ENCODE measurements around the gene YBEY.

The YBEY gene

GRCh38 chr21:46284733-46285132 is 1.4 kb upstream of the YBEY start:
- Histone ChIP-seq H3K4me3 (ENCODE audit: low read depth, low read length) (peak overlapping the region; percentile 61), H3K27ac (ENCODE audit: extremely low read depth, low read depth, low read length) (no peak overlapping the region), H3K36me3 (ENCODE audit: control insufficient read depth in 2 of 2, insufficient read depth in 1 of 2, low read length in 2 of 2) (peaks cover 32 to 54% of the 10 kb centered on the region in 2 experiments), H3K9me3 (ENCODE audit: control insufficient read depth, insufficient read depth, low read depth, low read length) (no peaks in the 10 kb centered on the region), H3K4me1 (ENCODE audit: control insufficient read depth, insufficient read depth, low read length) (peaks cover 4% of the 10 kb centered on the region; the same call in 1 of the 2 replicates)
- ChIA-PET CTCF (interaction anchor here (0.6 to 1.7 kb wide), 3 partner anchors 29 to 314 kb away, joined by 3 to 7 read pairs (median 4); no protein-coding TSS in a partner anchor), POLR2A (interaction anchor here (2.0 kb wide), 2 partner anchors 12 to 41 kb away, joined by 8 to 9 read pairs; no protein-coding TSS in a partner anchor)
- TF ChIP-seq ZNF350 (tag by site-specific recombination; IDR thresholded peaks at IDR 0.05): no peak
- no peak for TF ChIP-seq ZNF837 (tag by site-specific recombination; IDR thresholded peaks at IDR 0.05)
- TF ChIP-seq ZNF398 (tag by site-specific recombination; IDR thresholded peaks at IDR 0.05): no peak
- no peak for TF ChIP-seq ZNF423 (tag by site-specific recombination; IDR thresholded peaks at IDR 0.05)
- no peak for TF ChIP-seq HOXC10 (CRISPR knock-in tag; IDR thresholded peaks at IDR 0.05)
- TF ChIP-seq ZNF571 (tag by site-specific recombination; IDR thresholded peaks at IDR 0.05): no peak
- no peak for TF ChIP-seq ZNF580 (tag by site-specific recombination; IDR thresholded peaks at IDR 0.05)
- TF ChIP-seq ZNF654 (tag by site-specific recombination; IDR thresholded peaks at IDR 0.05; ENCODE audit: low read depth): no peak
- TF ChIP-seq ZNF677 (tag by site-specific recombination; IDR thresholded peaks at IDR 0.05): no peak

GRCh38 chr21:46285206-46285661 is 908 bp upstream of the YBEY start, which contains the start of gene MCM3AP:
TSS of gene MCM3AP (minus strand) at chr21:46285611. CDS start at chr21:46285286, 325 bp downstream.
- Histone ChIP-seq H3K9me3 (ENCODE audit: control insufficient read depth, insufficient read depth, low read depth, low read length) (no peaks in the 10 kb centered on the region), H3K4me3 (ENCODE audit: low read depth, low read length) (peak within 1 kb of the TSS; percentile 61), H3K27ac (ENCODE audit: extremely low read depth, low read depth, low read length) (peak within 1 kb of the TSS; percentile 81), H3K4me1 (ENCODE audit: control insufficient read depth, insufficient read depth, low read length) (peaks cover 4% of the 10 kb centered on the region; the same call in 1 of the 2 replicates), H3K36me3 (ENCODE audit: control insufficient read depth in 2 of 2, insufficient read depth in 1 of 2, low read length in 2 of 2) (peaks cover 27 to 51% of the 10 kb centered on the region in 2 experiments)
- CTCF ChIA-PET: interaction anchor here (0.6 to 1.7 kb wide), 7 partner anchors 28 to 315 kb away, joined by 3 to 7 read pairs (median 3); no protein-coding TSS in a partner anchor
- no peak for TF ChIP-seq ZBTB21 (tag by site-specific recombination; IDR thresholded peaks at IDR 0.05)
- TF ChIP-seq OVOL3 (tag by site-specific recombination; IDR thresholded peaks at IDR 0.05): no peak
- TF ChIP-seq ZNF623 (tag by site-specific recombination; IDR thresholded peaks at IDR 0.05): no peak
- TF ChIP-seq ZBTB20 (tag by site-specific recombination; IDR thresholded peaks at IDR 0.05): no peak
- TF ChIP-seq ZFP41 (tag by site-specific recombination; IDR thresholded peaks at IDR 0.05; ENCODE audit: borderline replicate concordance): no peak
- TF ChIP-seq ZNF561 (tag by site-specific recombination; IDR thresholded peaks at IDR 0.05; ENCODE audit: borderline replicate concordance): no peak
- TF ChIP-seq ZNF626 (tag by site-specific recombination; IDR thresholded peaks at IDR 0.05): no peak
- no peak for TF ChIP-seq ZNF37A (tag by site-specific recombination; IDR thresholded peaks at IDR 0.05)
- TF ChIP-seq ZBTB1 (tag by site-specific recombination; IDR thresholded peaks at IDR 0.05): no peak
- TF ChIP-seq PRDM4 (tag by site-specific recombination; IDR thresholded peaks at IDR 0.05): no peak
- TF ChIP-seq MZF1 (tag by site-specific recombination; IDR thresholded peaks at IDR 0.05; ENCODE audit: borderline replicate concordance): no peak
- TF ChIP-seq ZNF843 (tag by site-specific recombination; IDR thresholded peaks at IDR 0.05): no peak
- TF ChIP-seq ZNF394 (tag by site-specific recombination; IDR thresholded peaks at IDR 0.05; ENCODE audit: borderline replicate concordance): no peak
- no peak for TF ChIP-seq ZIC2 (tag by site-specific recombination; IDR thresholded peaks at IDR 0.05)
- TF ChIP-seq EGR2 (tag by site-specific recombination; IDR thresholded peaks at IDR 0.05; ENCODE audit: low read depth): no peak
- TF ChIP-seq TRIM28 (IDR thresholded peaks at IDR 0.05; ENCODE audit: borderline replicate concordance, low read length): no peak
- POLR2A ChIA-PET: interaction anchor here (2.0 kb wide), 2 partner anchors 12 to 40 kb away, joined by 8 to 9 read pairs; no protein-coding TSS in a partner anchor
